Spleen (tissue), 7 donors: Measurements from ENCODE around the gene UIMC1.

Experiments used
- POLR2A ChIP-seq, 3 donors: fragments of 450-650 bp; IDR thresholded peaks; one replicate each; pipeline ENCODE4 v1.5.1; 2017; ENCODE audit warnings: antibody characterized with exemption in 3 of 3, mild to moderate bottlenecking in 1 of 3
- POLR2AphosphoS5 ChIP-seq, 3 donors: sonication (generic); formaldehyde crosslinking; IDR thresholded peaks; one replicate each; pipeline ENCODE4 v1.5.1; 2017; ENCODE audit warnings: antibody characterized with exemption in 3 of 3
- TF ChIP-seq, protein P1 (sequence below), 11 experiments: fragments of 200-600 bp in 7 of 11; fragments of 450-650 bp in 4 of 11; sonication (generic) in 4 of 11; IDR thresholded peaks in 8 of 11; conservative IDR thresholded peaks in 3 of 11; 1 replicate in 7 of 11; 2 replicates in 4 of 11; pipeline versions ENCODE4 v1.4.0 to v1.8.0; 2016 to 2021; ENCODE audit warnings: antibody characterized with exemption in 11 of 11, inconsistent platforms in 4 of 11, mild to moderate bottlenecking in 1 of 11
- donor health status: DM: no; HTN: no; CAD: no; lungs with moderate emphysema.
- donor health status: DM: no; HTN: no; CAD: no.
- donor health status: DM: no; HTN: no; CAD: no.

DNA sequence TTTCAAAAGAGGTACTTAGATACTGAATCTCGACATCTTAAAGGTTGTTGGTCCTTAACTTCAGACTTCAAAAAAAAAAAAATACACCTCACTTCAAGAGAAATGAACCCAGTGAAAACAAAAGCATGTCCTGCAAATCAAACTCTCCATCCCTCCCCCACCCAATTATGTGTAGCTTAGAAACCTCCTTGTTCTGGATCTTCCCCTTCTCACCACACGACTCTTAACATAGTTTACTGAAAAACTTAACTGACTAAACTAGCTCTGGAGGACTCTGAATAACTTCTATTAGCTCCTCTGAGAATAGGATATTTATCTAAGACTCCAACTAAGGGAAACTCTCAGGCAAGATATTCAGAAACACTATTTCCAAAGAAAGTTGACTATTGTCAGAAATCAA is 58.7 kb downstream of the UIMC1 start:
- TF ChIP-seq POLR2A (IDR thresholded peaks at IDR 0.05), result no peak
- TF ChIP-seq, protein P1, sequence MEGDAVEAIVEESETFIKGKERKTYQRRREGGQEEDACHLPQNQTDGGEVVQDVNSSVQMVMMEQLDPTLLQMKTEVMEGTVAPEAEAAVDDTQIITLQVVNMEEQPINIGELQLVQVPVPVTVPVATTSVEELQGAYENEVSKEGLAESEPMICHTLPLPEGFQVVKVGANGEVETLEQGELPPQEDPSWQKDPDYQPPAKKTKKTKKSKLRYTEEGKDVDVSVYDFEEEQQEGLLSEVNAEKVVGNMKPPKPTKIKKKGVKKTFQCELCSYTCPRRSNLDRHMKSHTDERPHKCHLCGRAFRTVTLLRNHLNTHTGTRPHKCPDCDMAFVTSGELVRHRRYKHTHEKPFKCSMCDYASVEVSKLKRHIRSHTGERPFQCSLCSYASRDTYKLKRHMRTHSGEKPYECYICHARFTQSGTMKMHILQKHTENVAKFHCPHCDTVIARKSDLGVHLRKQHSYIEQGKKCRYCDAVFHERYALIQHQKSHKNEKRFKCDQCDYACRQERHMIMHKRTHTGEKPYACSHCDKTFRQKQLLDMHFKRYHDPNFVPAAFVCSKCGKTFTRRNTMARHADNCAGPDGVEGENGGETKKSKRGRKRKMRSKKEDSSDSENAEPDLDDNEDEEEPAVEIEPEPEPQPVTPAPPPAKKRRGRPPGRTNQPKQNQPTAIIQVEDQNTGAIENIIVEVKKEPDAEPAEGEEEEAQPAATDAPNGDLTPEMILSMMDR (IDR thresholded peaks at IDR 0.05 in 8 of 11, conservative IDR thresholded peaks at IDR 0.05 in 3 of 11), result no peak
- TF ChIP-seq POLR2AphosphoS5 (IDR thresholded peaks at IDR 0.05), result no peak
